COR-L47 (cell line): ENCODE results near the gene PACRG.

Experiments
- DNase-seq: peaks from one replicate; lab custom pipeline; 2025; lab: John Stamatoyannopoulos, UW

Gene PACRG

DNA sequence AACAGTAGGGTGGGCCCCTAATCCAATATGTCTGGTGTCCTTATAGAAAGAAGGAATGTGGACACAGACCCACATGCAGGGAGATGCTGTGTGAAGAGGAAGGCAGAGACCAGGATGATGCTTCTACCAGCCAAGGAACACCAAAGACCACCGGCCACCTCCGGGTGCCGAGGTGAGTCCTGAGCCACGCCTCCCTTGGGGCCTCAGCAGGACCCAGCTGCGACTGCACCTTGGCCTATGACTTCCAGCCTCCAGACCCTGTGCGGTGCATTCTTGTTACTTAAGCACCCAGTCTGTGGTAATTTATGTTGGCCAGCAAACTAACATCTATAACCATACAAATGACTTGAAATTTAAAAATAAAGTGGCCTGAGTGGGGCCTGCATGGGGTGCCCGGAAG is 607.3 kb downstream of the PACRG start:
- DNase-seq = no peak

DNA sequence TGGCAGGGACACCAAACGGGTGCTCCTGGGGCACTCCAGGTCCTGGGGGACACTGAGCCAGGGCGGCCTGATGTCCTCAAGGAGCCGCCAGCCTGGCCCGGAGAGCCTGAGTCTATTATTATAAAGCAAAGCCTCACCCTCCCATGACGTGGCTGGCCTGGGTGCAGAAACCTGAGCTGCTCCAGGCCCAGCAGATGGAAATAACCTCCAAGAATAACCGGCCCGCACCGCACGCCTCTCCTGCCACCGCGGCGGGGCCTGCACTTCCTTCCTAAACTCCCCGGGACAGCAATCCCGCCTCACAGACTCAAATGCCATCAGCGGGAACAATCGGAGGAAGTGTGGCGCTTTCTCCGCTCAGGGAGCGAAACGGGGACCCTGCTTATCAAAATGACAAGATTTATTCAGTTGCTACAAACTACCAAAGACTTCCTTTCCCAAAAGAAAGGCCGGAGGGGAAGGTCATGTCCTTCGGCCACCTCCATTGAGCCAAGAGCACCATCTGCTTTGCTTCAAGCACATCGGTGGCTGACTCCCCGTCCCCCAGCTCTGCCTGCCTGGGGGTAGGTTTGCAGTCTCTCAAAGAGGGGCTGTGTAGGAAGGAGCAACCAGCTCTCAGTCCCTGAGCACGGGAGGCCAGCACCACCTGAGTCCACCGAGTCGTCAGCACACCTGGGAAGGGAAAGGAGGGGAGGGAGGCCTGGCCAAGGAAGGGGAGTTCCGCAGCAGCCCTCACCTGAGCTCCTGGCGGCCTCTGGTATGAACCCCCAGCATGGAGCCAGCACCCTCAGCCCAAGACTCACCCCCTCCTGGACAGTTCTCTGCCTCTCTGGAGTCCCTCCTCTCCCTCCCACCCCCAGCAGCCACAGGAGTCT is 608.1 kb downstream of the PACRG start:
- no peak for DNase-seq

DNA sequence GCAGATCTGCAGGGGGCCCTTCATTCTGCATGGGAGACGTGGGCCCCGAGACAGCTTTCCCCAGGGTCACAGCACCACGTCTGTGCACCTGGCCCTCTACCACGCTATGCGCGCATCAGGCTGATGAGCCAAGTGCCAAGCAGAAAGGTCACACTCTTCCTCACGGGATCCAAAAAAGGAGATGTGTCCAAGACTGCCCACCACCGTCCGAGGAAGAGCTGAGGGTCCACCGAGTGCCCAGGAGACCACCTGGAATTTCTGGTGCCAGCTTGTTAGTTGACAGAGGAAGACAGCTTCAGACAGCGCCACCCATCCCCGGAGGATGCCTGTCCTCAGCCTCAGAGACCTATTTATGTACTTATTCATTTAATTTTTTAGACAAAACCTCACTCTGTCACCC is 609.2 kb downstream of the PACRG start:
- DNase-seq = no peak

DNA sequence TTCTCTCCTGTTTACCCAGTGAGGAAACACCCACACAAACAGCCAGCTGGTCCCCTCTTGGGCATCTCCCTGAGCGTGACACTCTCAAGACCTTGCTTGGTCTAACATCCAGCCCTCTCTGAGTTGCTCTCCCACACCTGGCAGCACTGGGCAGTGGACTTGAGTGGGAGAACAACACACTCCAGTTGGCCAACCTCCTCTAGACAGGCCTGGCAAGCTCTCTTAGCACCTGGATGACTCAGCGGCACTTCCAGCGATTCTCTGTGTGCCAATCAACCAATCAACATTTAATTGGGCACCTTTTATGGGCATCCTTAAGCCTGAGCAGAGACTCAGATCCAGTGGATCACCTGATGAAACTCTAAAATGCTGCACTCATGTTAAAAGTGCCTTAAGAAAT is 610.2 kb downstream of the PACRG start:
- no peak for DNase-seq

DNA sequence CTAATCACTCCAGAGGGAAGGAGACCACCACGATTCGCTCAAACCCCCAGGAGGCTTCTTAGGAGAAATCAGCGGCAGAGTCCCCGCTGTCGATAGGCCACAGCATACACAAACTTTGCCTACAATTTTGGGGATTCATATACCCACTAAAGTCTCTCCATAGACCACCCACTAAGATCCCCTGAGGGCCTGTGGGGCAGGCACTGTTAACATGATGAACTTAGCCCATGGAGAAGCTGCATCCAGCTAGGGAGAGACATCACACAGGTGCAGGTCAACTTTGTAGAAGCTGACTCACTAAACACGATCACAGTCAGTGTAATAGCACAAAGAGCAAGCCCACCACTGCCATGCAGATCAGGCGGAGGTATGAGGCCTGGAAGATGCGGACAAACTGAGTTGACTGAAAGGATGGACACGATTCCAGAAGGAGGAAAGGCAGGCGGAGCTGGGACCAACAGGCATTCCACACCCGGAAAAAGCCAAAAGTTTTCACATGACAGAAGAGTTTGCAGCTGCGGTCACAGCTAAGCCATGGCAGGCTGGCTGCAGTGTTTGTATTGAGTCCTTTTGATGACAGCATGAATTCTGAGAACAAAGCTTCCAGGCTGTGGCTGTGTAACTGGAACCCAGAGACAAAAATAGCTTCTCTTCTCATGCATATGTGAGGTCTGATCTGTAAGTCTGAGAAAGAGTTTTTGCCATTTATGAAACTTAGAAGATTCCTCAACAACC is 611.1 kb downstream of the PACRG start:
- no peak for DNase-seq

DNA sequence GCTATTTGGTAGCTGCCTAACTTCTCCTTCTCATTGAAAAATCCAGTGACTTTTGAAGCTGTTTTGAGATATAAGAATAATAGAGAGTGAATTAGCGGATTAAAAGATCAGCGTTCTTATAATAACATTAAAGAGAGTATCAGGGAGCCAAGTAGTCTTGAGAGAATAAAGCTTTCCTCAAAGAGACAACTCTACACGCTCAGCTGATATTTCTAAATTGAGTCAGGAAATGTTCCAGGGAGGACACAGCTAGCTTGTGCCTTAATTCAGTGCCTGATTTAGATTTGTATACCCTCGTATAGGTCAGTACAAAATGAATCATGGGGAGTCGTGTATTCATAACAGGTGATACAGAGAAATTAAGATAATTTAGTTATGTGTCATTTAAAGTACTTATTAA is 611.7 kb downstream of the PACRG start:
- DNase-seq = no peak

DNA sequence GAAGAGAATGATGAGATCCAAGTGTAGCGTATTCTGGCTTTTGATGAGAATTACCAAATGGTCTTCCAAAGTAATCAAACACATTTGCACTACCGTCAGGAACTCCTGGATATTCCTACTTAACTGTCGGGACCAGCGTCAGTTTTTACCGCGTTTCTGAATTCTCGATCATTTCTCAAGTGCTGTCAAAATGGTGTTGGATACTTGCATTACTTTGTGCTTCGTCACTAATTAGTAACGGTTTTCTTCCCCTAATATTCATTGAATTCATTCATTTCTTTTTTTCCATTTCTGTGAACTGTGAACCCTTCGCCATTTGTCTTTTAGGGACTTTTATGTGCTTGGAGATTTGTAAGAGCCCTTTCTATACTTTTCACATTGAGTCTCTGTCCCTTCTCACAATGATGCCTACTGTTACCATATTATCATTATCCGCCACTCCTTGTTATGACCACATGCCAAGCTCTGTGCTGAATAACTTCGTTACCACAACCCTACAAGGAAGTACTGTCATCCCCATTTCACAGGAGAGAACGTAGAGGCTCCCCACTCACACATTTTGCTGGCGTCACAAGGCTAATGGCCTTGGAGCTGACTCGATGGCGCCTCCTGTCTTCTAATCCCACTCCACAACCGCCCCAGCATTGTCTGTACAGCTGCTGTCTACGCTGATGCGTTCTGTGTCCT is 612.6 kb downstream of the PACRG start:
- no peak for DNase-seq

DNA sequence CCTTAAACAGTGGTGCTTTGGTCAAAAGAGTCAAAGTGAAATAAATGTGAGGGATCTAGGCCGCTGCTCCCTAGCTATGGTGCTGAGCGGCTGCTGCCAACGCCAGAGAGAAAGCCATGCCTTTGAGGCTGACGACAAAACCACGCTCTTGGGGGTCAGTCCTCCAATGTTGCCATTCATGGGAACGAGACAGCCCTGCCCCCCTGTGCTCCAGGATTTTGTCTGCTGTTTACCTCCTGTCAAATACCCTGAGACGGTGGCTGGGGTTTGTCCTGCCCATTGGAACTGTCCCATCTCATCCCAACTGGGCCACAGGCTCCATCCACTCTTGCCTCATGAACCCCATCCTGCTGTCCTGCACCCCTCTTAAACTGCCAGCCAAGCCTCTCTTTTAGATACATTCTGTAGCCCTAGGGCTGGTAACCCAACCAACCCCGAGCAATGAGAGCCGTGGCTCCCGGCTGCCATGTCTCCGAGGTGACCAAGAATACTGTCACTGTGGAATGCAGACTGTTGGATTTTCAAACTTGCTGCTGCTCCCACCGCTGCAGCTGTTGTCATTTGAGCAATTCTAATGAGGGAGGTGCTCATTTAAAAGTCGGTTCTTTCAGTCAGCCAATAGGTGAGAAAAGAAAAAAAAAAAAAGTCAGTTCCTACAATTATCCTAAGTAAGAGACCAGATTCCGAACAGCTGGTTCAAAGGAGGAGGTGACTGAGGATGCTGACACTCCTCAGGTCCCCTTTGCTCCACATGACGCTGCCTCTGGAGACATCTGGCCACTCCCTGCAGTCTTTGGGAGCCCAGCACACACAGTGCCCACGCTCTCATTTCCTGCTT is 613.7 kb downstream of the PACRG start:
- DNase-seq = no peak

DNA sequence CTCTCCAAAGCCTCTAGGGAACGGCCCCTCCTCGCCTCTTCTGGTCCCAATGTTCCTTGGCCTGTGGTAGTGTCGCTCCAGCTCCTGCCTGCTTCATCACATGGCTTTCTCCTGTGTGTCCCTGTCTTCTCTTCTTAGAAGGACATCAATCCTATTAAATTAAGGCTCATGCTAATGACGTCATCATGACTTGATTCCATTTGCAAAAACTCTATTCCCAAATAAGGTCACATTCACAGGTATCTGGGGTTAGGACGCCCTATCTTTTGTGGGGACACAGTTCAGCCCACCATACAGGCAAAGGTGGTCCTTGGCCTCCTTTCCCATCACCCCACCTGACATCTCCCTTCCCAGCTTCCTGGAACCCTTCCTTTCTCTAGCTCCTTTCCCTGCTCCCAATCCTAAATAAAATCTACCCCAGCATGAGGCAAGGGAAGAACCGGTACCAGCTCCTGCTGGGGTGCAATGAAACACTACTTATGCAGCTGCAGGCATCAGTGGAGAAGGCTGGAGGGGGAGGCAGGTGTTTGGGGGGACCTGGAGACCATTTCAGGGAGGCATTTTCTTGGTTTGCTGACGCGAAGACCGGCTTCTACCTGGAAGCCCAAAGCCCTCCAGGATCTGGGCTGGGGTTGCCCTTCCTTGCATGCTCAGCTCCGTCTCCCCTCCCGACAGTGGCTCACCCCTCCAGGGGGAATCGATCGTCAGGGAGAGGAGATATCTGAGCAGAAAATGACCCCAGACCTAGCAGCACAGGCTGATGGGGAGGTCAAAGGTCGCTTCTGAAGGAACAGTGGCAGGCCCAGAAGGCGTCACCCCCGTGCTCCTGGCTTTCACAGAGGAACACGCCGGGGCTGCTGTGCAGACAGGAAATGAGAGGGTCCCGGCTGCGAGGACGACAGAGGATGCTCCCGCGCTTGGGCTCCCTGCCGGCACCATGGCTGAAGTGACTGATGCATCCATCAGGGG is 615.1 kb downstream of the PACRG start:
- no peak for DNase-seq

DNA sequence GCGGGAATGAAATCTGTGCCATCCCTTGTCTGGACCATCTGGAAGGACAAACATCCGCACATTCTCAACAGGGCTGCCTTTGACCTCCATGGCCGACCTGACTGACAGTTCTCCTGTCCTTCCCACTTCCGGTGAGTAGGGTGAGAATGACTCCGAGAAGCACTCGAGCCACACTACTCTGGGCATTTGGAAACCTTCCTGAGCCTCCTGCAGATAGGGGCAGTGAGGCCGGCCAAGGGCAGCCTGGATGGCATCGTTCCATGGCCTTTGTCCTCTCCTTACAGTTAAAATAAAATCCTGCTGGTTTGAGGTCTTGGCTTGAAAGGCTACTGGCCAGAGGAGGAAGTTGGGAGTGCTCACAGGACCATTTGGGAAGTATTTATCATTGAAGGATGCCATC is 615.8 kb downstream of the PACRG start:
- no peak for DNase-seq

DNA sequence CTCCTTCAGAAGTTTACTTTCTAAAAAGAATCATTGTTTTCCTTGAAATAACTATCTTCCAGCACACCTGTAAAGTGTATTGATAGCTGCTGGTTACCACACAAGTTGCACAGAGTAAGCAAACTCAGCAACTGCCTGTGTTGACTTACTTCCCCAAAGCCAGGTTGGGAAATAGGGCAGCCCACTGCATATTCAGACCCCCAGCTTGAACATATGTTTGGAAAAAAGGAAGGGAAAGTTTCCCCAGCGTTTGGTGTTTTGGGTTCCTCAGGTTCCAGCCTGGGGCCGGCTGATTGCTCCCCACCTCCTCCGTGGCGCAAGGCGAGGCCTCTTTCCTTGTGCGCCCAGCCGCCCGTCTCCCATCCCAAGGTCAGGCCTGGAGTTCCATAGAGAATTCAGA is 616.6 kb downstream of the PACRG start:
- no peak for DNase-seq

DNA sequence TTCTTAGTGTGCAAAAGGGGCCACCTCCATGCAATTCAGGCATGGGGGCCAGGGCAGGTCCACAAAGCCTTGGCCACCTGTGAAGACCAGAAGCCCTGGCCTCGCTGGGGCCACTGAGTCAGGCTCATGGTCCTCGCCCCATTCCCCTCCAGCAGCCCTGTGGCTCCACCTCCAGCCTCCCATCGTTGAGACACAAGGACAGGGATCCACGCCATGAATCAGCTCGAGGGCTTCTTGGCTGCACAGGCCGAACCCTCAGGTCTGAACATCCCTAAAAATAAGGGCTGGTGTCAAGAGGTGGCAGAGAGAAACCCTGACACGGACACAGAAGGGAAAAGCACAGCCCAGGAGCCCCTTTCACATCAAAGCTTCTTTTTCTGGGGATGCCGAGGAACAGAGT is 618.2 kb downstream of the PACRG start:
- DNase-seq = no peak

DNA sequence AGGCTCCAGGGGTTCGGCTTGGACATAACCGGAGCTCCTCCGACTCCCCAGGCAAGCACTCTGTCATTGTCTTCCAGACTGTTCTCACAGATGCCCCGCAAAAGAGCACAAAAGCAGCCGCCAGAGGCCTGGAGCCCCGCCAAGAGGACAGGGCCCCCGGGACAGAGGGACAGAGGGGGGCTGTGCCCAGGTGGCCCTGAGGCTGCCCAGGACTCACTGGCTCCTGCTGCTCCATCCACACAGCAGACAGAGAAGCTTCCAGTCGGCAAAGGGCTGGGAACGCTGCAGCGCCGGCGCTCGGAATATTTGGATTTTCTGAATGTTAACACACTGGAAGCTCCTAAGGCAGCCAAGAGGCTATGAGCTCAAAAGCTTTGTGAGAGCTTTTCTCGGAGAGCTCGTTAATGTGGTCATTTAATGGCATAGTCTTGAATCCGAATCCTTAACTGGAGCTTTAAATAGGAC is 618.8 kb downstream of the PACRG start:
- DNase-seq = no peak

DNA sequence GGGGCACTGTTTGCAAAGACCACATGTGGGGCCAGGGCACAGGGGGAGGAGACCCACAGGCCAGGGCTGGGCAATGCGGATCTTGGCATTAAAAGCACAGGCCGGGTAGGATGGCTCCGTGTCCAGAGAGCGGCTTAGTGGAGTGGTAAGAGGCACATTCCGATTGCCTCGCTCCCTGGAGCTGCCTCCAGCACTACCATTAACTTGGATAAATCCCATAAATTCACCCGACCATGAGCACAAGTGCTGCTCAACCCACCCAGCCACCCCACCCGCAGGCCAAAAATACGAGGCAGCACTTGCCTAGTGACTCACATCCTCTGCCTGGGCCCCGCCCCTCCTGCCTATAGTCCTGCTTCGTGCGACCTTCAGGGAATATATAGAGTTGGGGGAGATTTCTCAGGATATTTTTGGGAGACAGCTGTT is 619.3 kb downstream of the PACRG start:
- no peak for DNase-seq

DNA sequence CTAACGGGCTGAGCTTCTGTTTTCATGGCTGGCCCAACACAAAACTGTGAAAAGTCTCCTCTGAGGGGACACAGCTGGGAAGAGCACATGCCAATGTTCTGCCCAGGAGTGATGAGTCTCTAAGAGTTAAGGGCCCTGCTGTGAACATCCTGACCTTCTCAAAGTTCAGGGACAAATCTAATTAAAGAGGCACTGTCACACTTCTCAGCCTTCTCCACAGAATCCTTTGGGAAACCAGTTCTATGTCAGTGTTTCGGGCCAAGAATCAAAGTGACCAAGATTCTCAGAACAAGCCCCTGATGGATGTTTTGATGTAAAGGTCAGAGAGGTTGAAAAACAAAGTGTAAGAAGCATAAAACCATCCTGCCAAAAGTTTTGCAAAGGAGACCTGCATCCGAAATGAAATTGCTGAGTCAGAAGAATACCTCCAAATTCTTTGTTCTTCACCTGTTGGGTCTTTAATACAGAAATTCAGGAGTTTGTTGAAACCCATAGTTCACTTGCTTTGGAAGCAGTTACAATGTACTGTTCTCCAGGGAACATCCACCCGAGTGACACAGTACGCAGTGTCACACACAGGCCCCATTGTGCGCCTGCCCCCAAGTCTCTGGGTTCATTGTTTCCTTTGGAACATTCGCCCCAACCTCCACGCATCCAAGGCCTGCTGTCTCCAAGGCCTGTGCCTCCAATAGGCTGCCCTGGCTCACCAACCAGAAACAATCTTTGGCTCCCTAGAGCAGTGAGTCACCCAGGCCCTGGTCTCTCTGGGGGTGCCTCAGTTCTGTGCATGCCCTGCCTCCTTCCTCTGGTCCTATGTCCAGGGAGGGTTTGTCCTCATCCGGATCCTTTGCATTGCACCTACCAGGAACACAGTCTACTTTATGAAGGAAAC is 621.3 kb downstream of the PACRG start:
- no peak for DNase-seq

DNA sequence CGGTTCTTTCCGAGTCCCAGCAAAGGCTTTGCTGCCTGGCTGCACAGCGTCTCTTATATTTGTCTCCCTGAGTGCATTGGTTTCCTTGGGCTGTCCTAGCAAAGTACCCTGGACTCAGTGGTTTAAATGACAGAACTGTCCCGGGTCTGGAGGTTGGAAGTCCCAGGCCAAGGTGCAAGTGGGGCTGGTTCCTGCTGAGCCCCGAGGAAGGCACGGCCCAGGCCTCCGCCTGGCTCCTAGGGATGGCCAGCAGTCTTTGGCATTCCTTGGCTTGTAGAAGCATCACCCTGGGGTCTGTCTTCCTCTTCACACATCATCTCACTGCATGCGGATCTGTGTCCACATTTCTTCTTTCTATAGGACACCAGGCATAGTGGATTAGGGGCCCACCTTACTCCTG is 621.9 kb downstream of the PACRG start:
- no peak for DNase-seq

DNA sequence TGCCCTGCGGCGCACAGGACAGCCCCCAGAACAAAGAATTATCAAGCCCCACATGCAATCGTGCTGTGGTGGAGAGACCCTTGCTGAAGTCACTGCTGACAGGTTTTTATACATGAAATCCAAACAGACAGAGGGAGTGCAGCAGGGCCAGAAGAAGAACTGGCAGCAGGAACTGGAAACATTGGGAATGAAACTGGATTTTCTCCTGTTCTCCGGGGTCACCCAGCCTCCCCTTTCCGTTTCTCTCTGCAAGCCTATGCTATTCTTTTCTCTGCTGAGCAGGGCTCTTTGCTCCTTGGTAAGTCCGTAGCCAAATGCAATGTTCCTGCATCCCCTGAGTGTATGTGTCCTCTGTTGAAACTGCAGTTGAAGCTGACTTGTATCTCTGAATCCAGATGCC is 623.2 kb downstream of the PACRG start:
- no peak for DNase-seq

DNA sequence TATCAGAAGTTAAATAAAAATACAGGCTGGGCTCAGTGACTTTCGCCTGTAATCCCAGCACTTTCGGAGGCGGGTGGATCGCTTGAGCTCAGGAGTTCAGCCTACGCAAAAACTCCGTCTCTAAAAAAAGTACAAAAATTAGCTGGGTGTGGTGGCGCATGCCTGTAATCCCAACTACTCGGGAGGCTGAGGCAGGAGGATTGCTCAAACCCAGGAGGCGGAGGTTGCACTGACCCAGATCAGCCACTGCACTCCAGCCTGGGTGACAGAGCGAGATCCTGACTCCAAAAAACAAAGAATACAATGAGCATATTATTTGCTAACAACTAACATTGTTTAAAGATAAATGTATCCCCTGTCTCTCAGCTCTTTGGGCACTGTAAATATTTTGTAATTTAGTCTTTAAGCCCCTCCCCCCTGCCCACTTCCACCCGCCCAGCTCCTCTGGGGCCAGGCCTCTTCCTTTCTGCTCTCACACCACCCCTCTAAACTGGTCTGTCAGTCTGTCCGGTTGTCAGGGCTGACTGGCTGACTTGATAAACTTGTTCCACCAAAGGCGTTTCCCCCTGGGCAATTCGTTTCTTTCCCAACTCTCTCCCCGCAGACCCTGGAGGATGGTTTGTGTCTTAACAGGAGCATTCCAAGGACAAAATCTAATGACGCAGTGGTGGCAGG is 624.4 kb downstream of the PACRG start:
- no peak for DNase-seq

DNA sequence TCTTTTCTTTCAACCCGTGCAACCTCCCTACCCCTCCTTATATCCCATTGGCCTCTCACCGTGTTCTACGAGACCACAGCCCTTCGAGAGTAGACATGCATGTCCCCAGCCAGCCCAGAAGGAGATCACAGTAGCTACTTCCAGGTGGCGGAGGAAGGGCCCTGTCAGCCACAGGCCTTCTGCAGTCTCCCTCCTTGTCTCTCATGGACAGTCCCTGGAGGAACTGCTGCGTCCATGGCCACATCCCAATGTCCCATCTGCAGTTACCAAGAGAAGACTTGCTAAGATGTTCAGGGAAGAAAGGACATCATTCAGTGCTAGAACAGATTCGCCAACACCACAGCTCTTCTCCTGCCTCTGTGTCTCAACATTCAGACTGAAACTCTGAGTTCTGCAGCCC is 625.2 kb downstream of the PACRG start:
- no peak for DNase-seq
